Measurements from ENCODE around the gene DGKG. TPM values are rescaled to one million over a fixed set of nuclear protein-coding genes. Genes with fewer than 3 reads are reported as not detected.
A peak's percentile ranks its signal among the peaks of the same experiment; 100 is the strongest.

DGKG gene
- total and polyA plus RNA-seq, 9 of the 15 experiments (the other 6 are each of a cell fraction or from before 2014, with no cell fraction given) = 0.01 to 0.36 (median 0.15) TPM

- in situ Hi-C loops (cut with MboI) = no loop called here
- POLR2A ChIA-PET = no interaction called here
These were observed 179.2 kb downstream of the DGKG start for GRCh38 chr3:186182850-186183249.

More at GRCh38 chr3:186182850-186183249, 179.2 kb downstream of the DGKG start:
- H3K9me3 ChIP-seq (replicated peaks; ENCODE audit: control insufficient read depth, insufficient read depth, low read depth, low read length) = no peaks in the 10 kb centered on the region
- ATAC-seq = peak; percentile 60
- TF ChIP-seq CEBPG (CRISPR knock-in tag; IDR thresholded peaks at IDR 0.05) (peak; percentile 67; the same call in 1 of the 2 replicates), CEBPG (tag; conservative IDR thresholded peaks at IDR 0.05 in 1 of 2, IDR thresholded peaks at IDR 0.05 in 1 of 2) (peak; percentile 61 to 83; a peak in 3 of 4 replicates), ZBTB12 (CRISPR knock-in tag; IDR thresholded peaks at IDR 0.05) (no peak), ZNF766 (CRISPR knock-in tag; conservative IDR thresholded peaks at IDR 0.05) (peak; percentile 60; the same call in 1 of the 2 replicates), ZNF589 (CRISPR knock-in tag; IDR thresholded peaks at IDR 0.05; ENCODE audit: low read depth) (peak; percentile 34; the same call in 1 of the 2 replicates), SMAD4 (CRISPR knock-in tag; conservative IDR thresholded peaks at IDR 0.05) (peak; percentile 48), FOXJ2 (tag; IDR thresholded peaks at IDR 0.05) (no peak), GABPA (tag; conservative IDR thresholded peaks at IDR 0.05; ENCODE audit: low read depth) (0 out of 2 replicates have a peak, but pooled peaks have one; percentile 30), CXXC5 (CRISPR knock-in tag; IDR thresholded peaks at IDR 0.05) (peak; percentile 53; the same call in 1 of the 2 replicates), ATF4 (CRISPR knock-in tag; IDR thresholded peaks at IDR 0.05) (peak; percentile 87), ETV5 (CRISPR knock-in tag; IDR thresholded peaks at IDR 0.05; ENCODE audit: low read depth) (no peak), TGIF2 (CRISPR knock-in tag; IDR thresholded peaks at IDR 0.05) (no peak), ZNF175 (CRISPR knock-in tag; IDR thresholded peaks at IDR 0.05; ENCODE audit: low read depth) (peak; percentile 49), L3MBTL2 (IDR thresholded peaks at IDR 0.05) (peak; percentile 43; the same call in 1 of the 2 replicates)
- TF ChIP-seq, protein P1, sequence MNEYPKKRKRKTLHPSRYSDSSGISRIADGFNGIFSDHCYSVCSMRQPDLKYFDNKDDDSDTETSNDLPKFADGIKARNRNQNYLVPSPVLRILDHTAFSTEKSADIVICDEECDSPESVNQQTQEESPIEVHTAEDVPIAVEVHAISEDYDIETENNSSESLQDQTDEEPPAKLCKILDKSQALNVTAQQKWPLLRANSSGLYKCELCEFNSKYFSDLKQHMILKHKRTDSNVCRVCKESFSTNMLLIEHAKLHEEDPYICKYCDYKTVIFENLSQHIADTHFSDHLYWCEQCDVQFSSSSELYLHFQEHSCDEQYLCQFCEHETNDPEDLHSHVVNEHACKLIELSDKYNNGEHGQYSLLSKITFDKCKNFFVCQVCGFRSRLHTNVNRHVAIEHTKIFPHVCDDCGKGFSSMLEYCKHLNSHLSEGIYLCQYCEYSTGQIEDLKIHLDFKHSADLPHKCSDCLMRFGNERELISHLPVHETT (CRISPR knock-in tag; conservative IDR thresholded peaks at IDR 0.05 in 1 of 2, IDR thresholded peaks at IDR 0.05 in 1 of 2) = no peak
- TF ChIP-seq, protein P2, sequence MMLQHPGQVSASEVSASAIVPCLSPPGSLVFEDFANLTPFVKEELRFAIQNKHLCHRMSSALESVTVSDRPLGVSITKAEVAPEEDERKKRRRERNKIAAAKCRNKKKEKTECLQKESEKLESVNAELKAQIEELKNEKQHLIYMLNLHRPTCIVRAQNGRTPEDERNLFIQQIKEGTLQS (IDR thresholded peaks at IDR 0.05) = peak; percentile 30; the same call in 1 of the 2 replicates
- TF ChIP-seq, protein P2 (CRISPR knock-in tag; conservative IDR thresholded peaks at IDR 0.05) = no peak
- TF ChIP-seq, protein P3, sequence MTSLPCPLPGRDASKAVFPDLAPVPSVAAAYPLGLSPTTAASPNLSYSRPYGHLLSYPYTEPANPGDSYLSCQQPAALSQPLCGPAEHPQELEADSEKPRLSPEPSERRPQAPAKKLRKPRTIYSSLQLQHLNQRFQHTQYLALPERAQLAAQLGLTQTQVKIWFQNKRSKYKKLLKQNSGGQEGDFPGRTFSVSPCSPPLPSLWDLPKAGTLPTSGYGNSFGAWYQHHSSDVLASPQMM (CRISPR knock-in tag; IDR thresholded peaks at IDR 0.05) = no peak
- no peaks in the 10 kb centered on the region for H3K36me3 ChIP-seq (ENCODE audit: control insufficient read depth, insufficient read depth, low read length)
- H3K27ac ChIP-seq (ENCODE audit: extremely low read depth, low read depth, low read length) = no peak overlapping the region
- 9% methylated on average over 6 of the region's 6 CpGs for WGBS (ENCODE audit: insufficient coverage, low coverage, missing lambda C conversion rate)
- intact Hi-C loops (cut with micrococcal nuclease) = no loop called here
- no peaks in the 10 kb centered on the region for H3K79me2 ChIP-seq (ENCODE audit: control insufficient read depth, insufficient read depth, low read length)
- no peaks in the 10 kb centered on the region; a peak in 2 of 5 replicates for H3K4me1 ChIP-seq (replicated peaks in 1 of 2; ENCODE audit: control insufficient read depth in 2 of 2, insufficient read depth in 2 of 2, low read length in 2 of 2)
- DNase-seq (ENCODE audit: extremely low read depth in 1 of 4, low spot score in 3 of 4) = no peak
- H2AFZ ChIP-seq (ENCODE audit: low read depth, low read length) = peak overlapping the region; percentile 3; the same call in 1 of the 2 replicates
- H3K9ac ChIP-seq (ENCODE audit: insufficient read depth in 1 of 2, low read depth in 2 of 2, low read length in 2 of 2) = no peak overlapping the region
- H4K20me1 ChIP-seq (replicated peaks; ENCODE audit: control insufficient read depth, insufficient read depth, low read length) = no peaks in the 10 kb centered on the region
- no peak overlapping the region for H3K4me2 ChIP-seq (ENCODE audit: insufficient read depth, low read length)
- no peaks in the 10 kb centered on the region for H3K9me1 ChIP-seq (ENCODE audit: control insufficient read depth, insufficient read depth, low read length)
- CTCF ChIA-PET (ENCODE audit: low intra/inter-chr PET ratio) = no interaction called here
- no TSS peak for BruUV-seq (replicated peaks)
- FAIRE-seq = no peak
- H3K4me3 ChIP-seq = no peak overlapping the region
- H3K27me3 ChIP-seq (ENCODE audit: control insufficient read depth in 2 of 2, insufficient read depth in 2 of 2, low read length in 2 of 2) = peaks cover 20 to 38% of the 10 kb centered on the region in 2 experiments
